ENCODE measurements around the gene BRAF.

- TF ChIP-seq POLR2A (IDR thresholded peaks at IDR 0.05) (no peak), CTCF (IDR thresholded peaks at IDR 0.05) (no peak), POLR2AphosphoS5 (IDR thresholded peaks at IDR 0.05) (no peak), EP300 (IDR thresholded peaks at IDR 0.05) (no peak)
Observed at GRCh38 chr7:140883378-140883777, 41.4 kb downstream of the BRAF start.

All from suprapubic skin (tissue), 4 donors.